Left colon (tissue), 2 donors: Measurements from ENCODE around the gene KRT34. TPM values are rescaled to one million over a fixed set of nuclear protein-coding genes. Genes with fewer than 3 reads are reported as not detected.
"Not testable (repeated sequence)": the region's sequence is repeated elsewhere in the genome, so short reads cannot be mapped to it uniquely, and the experiment has no call there.

Experiments used
- ATAC-seq: fragments of 200-7000 bp; cut with Tn5 transposase; one replicate; pipeline ENCODE4 v1.9.1; 2020; ENCODE audit warnings: mild to moderate bottlenecking, moderate library complexity
- DNase-seq, 2 donors: peaks; one replicate each; pipeline ENCODE4 v3.0.0-alpha.2; 2020
- intact Hi-C, 2 donors: fragments of 100-400 bp; cut with DNase I in 1 of 2; cut with micrococcal nuclease in 1 of 2; formaldehyde crosslinking; loops; one replicate each; pipeline versions ENCODE4 v1.11.2 to v1.14.0; 2022; cut with DNase I, micrococcal nuclease
- long read RNA-seq: library from polyadenylated mRNA; unstranded; transcript quantifications from one replicate; pipeline ENCODE4 v2.0.0, GENCODE V29; 2021
- total RNA-seq, 2 donors: library from RNA; stranded (reverse); fragmentation: NEBNext Ultra II Directional; extraction: Animal tissue kit (Norgen Biotek cat#: 25700); gene quantifications; one replicate each; pipeline ENCODE4 v1.2.1, GENCODE V29; 2021
- donor health status: DM: no; HTN: no; CAD: no.
- donor health status: DM: yes; HTN: yes; CAD: no.

Gene KRT34
- under 1 TPM in 1 of 2 donors, not detected in 1; 0.20 TPM for total RNA-seq
- long read RNA-seq = 0 reads

GRCh38 chr17:41381943-41382342, at the start of gene KRT34:
Gene KRT34 (minus strand): TSS chr17:41382306. CDS start chr17:41382246, 60 bp downstream.
- ATAC-seq, DNase-seq: not testable (repeated sequence)
- intact Hi-C loops = loop anchor here in 1 of 2 donors (10.0 kb wide), 1 partner anchor 63 kb away; the partner anchor contains the start of gene KRT38

DNA sequence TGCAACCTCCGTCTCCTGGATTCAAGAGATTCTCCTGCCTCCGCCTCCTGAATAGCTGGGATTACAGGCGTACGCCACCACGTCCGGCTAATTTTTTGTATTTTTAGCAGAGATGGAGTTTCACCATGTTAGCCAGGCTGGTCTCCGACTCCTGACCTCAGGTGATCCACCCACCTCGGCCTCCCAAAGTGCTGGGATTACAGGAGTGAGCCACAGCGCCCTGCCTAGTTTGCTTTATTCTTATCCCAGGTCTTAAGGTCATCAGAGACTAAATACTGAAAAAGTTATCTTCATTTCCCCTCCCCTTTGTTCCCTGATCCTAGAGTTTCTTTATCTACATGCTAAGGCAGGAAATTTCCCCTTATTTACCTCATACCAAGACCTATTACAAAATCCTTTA, 48.3 kb upstream of the KRT34 start:
- intact Hi-C loops, DNase-seq, ATAC-seq: not testable (repeated sequence)

- no peak for ATAC-seq
- no peak for DNase-seq
- intact Hi-C loops = no loop called here
These were observed 47.6 kb upstream of the KRT34 start for GRCh38 chr17:41429667-41430066.

- intact Hi-C loops = no loop called here
- DNase-seq (no peak), ATAC-seq (no peak)
These were observed 46.6 kb upstream of the KRT34 start for GRCh38 chr17:41428591-41429291.

DNA sequence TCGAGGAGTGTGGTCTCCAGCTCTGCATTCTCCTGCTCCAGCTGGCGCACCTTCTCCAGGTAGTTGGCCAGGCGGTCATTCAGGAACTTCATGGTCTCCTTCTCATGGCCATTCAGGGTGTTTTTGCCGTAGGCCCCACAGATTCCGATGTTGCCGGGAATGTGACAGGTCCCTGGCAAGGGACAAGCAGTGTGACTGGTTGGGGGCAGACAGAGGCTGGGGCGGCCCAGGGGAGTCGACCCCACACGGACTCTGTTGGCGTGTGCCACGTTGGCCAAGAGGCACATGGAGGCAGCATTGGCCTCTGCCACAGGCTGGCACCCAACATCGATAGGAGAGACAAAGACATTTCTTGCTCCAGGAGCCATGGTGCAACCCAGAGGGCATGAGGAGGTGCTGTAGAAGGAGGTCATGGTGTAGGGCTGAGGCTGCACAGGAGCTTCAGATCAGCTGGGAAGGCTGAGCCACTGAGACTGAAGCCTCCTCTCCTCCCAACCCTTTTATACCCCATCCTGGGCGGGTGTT, 42.1 kb upstream of the KRT34 start, which contains the start of gene KRT37:
Gene KRT37 (minus strand): TSS at position 475 of the 525 bp plus-strand sequence. CDS start 62 bp downstream, at position 413.
- intact Hi-C loops = no loop called here
- no peak for DNase-seq
- no peak for ATAC-seq

DNA sequence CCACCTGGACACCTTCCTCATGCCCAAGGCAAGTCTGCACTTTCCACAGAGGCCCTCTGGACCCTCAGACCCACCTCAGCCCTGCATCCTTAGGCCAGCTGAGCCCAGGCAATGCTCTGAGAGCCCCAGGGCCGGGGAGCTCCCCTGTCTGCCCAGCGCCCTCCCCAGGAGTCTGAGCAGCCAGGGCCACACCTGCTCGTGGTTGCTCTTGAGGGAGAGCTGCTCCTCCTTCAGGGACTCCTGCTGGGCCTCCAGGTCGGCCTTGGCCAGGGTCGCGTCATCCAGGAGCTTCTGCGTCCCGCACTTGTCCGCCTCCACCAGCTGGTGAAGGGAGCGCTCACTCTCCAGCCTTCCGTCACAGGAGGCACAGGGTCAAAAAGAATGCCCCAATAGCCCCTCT, 40.5 kb upstream of the KRT34 start:
- ATAC-seq, intact Hi-C loops, DNase-seq: not testable (repeated sequence)

GRCh38 chr17:41421617-41422016, 39.5 kb upstream of the KRT34 start:
- DNase-seq (no peak), ATAC-seq (no peak)
- intact Hi-C loops = no loop called here

GRCh38 chr17:41421116-41421515, 39.0 kb upstream of the KRT34 start:
- ATAC-seq (no peak), DNase-seq (no peak)
- intact Hi-C loops = no loop called here

DNA sequence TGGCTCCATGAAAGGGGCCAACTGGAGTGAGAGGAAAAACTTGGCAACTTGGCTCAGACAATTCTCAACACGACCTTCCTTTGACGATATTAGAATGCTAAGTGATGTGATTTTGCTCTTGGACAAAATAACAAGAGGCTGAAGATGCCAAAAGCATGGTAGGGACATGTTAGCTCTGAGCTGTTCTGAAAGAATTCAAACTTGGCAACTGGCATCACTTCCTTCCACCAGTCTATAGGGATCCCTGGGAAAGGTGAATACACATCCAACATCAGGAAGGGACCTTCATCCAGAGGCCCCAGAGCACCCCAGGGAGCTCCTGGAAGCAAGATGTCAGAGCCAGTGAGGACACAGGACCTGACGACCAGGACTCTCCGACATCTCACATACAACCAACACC, 38.0 kb upstream of the KRT34 start:
- intact Hi-C loops = no loop called here
- DNase-seq (no peak), ATAC-seq (no peak)

- ATAC-seq = no peak
- no peak for DNase-seq
- intact Hi-C loops = no loop called here
These were observed 37.6 kb upstream of the KRT34 start for GRCh38 chr17:41419716-41420115.

DNA sequence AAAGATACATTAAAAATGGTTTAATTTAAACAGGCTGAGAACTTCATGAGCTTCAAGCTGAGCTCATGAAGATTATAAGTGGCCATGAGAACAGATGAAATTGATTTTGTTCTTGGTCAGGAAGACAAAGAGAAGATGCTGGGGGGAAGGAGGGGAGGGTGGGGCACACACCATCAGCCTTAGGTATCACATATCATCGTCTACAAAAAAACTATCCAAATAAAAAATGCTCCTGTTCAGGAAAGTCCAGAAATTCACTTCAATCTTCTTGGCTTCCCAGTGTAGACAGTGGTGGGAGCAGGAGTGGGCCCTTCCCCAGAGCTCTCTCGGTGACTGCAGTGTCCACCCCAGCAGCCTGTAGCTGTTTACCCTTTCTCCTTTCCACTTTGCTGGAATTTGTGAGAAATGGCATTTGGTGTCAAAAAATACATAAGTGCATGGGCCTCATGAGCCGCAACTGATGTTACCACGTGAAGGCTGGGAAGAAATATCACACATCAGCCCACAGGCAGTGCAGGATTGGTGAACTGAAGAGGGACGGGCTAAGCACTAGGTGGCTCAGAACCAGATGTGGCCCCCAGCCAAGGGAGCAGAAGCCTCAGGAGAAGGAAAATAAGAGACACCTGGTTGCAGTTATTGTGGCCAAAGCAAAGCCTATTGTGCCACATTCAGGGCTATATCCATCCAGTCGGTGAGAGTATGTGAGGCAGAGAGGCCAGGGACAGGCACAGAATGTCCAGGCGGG, 36.2 kb upstream of the KRT34 start:
- ATAC-seq (no peak), DNase-seq (no peak)
- intact Hi-C loops = no loop called here

GRCh38 chr17:41417576-41418015, 35.5 kb upstream of the KRT34 start:
- peak in 1 of 2 donors; percentile 15 for DNase-seq
- intact Hi-C loops = no loop called here
- ATAC-seq = peak; percentile 44

GRCh38 chr17:41417127-41417526, 35.0 kb upstream of the KRT34 start:
- intact Hi-C loops = no loop called here
- ATAC-seq = no peak

GRCh38 chr17:41416479-41416878, 34.4 kb upstream of the KRT34 start:
- intact Hi-C loops = no loop called here
- no peak for ATAC-seq
- no peak for DNase-seq

More at GRCh38 chr17:41417127-41417526, 35.0 kb upstream of the KRT34 start:
- no peak for DNase-seq

DNA sequence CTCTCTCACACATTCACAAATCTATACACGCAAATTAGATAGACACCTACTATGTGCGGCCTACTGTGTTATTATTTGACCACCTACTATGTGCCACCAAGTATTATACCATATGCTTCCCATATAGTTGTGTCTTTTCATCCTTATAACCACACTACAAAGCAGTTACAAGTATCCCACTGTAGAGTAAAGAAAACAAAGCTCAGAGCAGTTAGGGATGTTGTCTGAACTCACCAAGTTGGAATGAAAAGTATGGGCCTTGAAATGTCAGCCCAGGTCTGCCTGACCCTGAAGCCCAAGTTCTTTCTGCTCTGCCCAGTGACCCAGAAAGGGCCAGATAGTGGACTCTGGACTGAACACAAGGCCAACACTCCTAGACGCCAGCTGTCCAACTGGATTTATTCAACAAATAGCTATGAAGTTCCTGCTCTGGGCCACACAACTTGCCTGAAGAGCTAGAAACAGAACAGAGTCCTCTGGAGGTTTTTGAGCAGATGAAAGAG, 33.8 kb upstream of the KRT34 start:
- no peak for ATAC-seq
- DNase-seq = no peak
- intact Hi-C loops = no loop called here

DNA sequence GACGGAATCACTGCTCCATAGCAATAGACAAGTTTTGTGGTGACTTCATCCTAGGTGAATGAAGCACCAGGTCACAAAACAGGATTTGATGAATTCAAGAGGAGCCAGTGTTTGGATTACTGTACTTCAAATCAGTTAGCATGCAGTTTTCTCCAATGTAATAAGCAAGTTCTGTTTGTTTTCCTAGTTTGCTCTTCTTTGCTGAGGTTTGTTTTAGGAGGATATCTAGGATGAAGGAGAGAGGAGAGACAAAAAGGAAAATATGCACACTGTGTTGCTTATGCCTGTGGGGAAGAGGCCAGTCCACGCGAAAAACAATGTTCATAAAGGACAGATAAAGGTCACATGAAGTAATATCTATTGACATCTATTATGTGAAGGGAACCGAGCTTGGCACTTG, 33.3 kb upstream of the KRT34 start:
- ATAC-seq = no peak
- intact Hi-C loops = no loop called here
- no peak for DNase-seq

GRCh38 chr17:41413982-41414381, 31.9 kb upstream of the KRT34 start:
- ATAC-seq = no peak
- intact Hi-C loops = no loop called here
- no peak for DNase-seq

GRCh38 chr17:41413353-41413957, 31.3 kb upstream of the KRT34 start:
- no peak for ATAC-seq
- intact Hi-C loops = no loop called here

More at GRCh38 chr17:41413353-41413957, 31.3 kb upstream of the KRT34 start:
- DNase-seq = no peak
